Measurements from ENCODE around the gene AXL. TPM values are rescaled to one million over a fixed set of nuclear protein-coding genes. Genes with fewer than 3 reads are reported as not detected.
A peak's percentile ranks its signal among the peaks of the same experiment; 100 is the strongest.

AXL gene
- total RNA-seq, 6 experiments from 2014 or later = 5.7 to 20.3 (median 10.2) TPM

DNA sequence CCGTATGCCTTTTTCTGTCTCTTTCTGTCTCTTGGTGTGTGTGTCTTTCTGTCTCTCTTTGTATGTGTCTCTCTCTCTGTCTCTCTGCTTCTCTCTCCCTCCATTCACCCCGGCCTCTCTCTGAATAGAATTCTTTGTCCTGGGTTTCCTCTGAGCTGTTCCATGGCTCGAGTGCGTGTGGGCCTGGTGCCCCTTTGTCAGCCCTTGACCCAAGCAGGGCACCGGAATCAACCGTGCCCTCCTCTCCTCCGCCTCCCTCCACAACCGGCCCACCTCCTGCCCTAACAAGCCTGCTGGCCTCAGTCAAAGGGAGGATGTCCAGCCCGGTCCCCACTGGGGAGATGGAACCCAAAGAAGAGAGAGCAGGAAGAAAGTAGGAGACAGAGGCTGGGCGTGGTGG lies 3.2 kb downstream of the AXL start:
- Histone ChIP-seq H3K27me3 (no peaks in the 10 kb centered on the region), H3K9me3 (no peaks in the 10 kb centered on the region), H3K27ac (no peak overlapping the region), H3K36me3 (no peaks in the 10 kb centered on the region), H3K4me3 (no peak overlapping the region), H3K4me1 (no peaks in the 10 kb centered on the region)
- ATAC-seq (no peak), DNase-seq (no peak)
- TF ChIP-seq, protein P1, sequence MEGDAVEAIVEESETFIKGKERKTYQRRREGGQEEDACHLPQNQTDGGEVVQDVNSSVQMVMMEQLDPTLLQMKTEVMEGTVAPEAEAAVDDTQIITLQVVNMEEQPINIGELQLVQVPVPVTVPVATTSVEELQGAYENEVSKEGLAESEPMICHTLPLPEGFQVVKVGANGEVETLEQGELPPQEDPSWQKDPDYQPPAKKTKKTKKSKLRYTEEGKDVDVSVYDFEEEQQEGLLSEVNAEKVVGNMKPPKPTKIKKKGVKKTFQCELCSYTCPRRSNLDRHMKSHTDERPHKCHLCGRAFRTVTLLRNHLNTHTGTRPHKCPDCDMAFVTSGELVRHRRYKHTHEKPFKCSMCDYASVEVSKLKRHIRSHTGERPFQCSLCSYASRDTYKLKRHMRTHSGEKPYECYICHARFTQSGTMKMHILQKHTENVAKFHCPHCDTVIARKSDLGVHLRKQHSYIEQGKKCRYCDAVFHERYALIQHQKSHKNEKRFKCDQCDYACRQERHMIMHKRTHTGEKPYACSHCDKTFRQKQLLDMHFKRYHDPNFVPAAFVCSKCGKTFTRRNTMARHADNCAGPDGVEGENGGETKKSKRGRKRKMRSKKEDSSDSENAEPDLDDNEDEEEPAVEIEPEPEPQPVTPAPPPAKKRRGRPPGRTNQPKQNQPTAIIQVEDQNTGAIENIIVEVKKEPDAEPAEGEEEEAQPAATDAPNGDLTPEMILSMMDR (IDR thresholded peaks at IDR 0.05) = no peak
- TF ChIP-seq POLR2A (IDR thresholded peaks at IDR 0.05) = no peak
- intact Hi-C loops (cut with DNase I) = no loop called here
- 48% methylated on average over 5 of the region's 10 CpGs for WGBS (ENCODE audit: insufficient coverage, low coverage, low lambda C conversion rate, missing lambda C conversion rate)

- H3K4me3 ChIP-seq = no peak overlapping the region
- no peak for DNase-seq
- H3K36me3 ChIP-seq = no peaks in the 10 kb centered on the region
- ATAC-seq = peak in 1 of 4 donors; percentile 22
- no peak overlapping the region for H3K27ac ChIP-seq
- no peaks in the 10 kb centered on the region for H3K9me3 ChIP-seq
- H3K27me3 ChIP-seq = no peaks in the 10 kb centered on the region
- no peaks in the 10 kb centered on the region for H3K4me1 ChIP-seq
- intact Hi-C loops (cut with DNase I) = no loop called here
- WGBS (ENCODE audit: insufficient coverage, low coverage, low lambda C conversion rate, missing lambda C conversion rate) = 44% methylated on average over 6 of the region's 8 CpGs
- TF ChIP-seq POLR2A (IDR thresholded peaks at IDR 0.05) = no peak
- TF ChIP-seq, protein P1 (IDR thresholded peaks at IDR 0.05) = no peak
Measured at GRCh38 chr19:41223431-41224234, 4.6 kb downstream of the AXL start.

DNA sequence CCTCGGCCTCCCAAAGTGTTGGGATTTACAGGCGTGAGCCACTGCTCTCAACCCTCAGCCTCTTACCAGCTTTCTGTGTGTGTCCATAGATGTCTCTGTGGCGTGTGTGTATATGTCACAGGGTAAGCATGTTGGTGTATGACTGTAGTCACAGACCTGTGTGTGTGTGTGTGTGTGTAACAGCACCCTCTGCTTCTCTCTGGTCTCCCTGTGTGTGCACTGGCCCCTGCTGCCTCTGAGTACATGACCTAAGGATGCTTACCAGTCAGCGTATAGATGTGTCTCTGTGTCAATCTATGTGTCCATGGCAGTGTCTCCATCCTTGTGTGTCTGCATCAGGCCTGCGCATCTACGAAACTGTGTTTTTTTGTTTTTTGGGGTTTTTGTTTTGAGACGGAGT lies 5.6 kb downstream of the AXL start:
- no peaks in the 10 kb centered on the region for H3K27me3 ChIP-seq
- no peaks in the 10 kb centered on the region for H3K9me3 ChIP-seq
- H3K36me3 ChIP-seq = no peaks in the 10 kb centered on the region
- H3K4me3 ChIP-seq = no peak overlapping the region
- whole genome bisulfite sequencing (ENCODE audit: insufficient coverage, low coverage, low lambda C conversion rate, missing lambda C conversion rate) = 82% methylated on average over 4 of the region's 7 CpGs
- ATAC-seq = no peak
- intact Hi-C loops (cut with DNase I) = no loop called here
- TF ChIP-seq, protein P1 (IDR thresholded peaks at IDR 0.05) = no peak
- no peak for TF ChIP-seq POLR2A (IDR thresholded peaks at IDR 0.05)
- no peak for DNase-seq
- H3K27ac ChIP-seq = no peak overlapping the region
- no peaks in the 10 kb centered on the region for H3K4me1 ChIP-seq

DNA sequence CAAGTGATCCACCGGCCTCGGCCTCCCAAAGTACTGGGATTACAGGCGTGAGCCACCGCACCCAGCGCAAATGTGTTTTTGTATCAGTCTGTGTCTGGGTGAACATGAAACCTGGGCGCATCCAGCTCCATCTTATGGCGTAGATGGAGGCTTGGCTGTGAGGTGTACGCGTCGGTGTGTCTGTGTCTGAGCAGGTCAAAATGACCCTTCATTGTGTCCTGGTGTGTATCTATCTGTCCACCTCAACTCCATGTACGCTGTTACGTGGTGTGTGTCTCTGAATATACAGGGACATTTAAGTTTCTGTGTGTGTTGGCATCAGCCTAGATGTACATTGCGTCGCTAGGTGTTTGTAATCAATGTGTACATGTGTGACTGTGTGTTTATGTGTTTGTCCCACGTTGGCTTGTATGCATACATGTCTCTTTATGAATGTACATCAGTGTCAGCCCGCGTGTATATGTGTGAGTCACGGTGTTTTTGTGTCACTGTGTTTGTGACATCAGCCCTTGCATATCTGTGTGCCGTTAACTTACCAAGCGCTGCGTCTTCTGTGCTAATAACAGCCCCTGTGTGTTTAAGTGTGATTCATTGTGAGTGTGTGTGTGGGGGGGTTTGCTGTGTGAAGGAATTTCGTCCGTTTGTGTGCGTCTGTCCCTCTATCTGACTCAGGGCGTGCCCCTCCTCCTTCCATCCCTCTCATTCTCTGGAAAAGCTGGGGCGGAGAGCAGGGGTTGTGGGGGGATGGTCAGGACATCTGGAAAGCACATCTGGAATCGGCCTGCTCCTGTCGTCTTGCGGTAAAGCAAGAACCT lies 6.4 kb downstream of the AXL start:
- peak in 3 of 4 donors; percentile 4 to 39 (median 5) for ATAC-seq
- 55% methylated on average over 23 of the region's 29 CpGs for WGBS (ENCODE audit: insufficient coverage, low coverage, low lambda C conversion rate, missing lambda C conversion rate)
- H3K27me3 ChIP-seq = no peaks in the 10 kb centered on the region
- H3K4me1 ChIP-seq = no peaks in the 10 kb centered on the region
- DNase-seq = peak in 1 of 3 donors; percentile 24
- intact Hi-C loops (cut with DNase I) = no loop called here
- H3K36me3 ChIP-seq = no peaks in the 10 kb centered on the region
- H3K9me3 ChIP-seq = no peaks in the 10 kb centered on the region
- peak overlapping the region; percentile 50 to 60 (median 55) for H3K4me3 ChIP-seq
- TF ChIP-seq, protein P1 (IDR thresholded peaks at IDR 0.05) = no peak
- TF ChIP-seq POLR2A (IDR thresholded peaks at IDR 0.05) = no peak
- H3K27ac ChIP-seq = peak overlapping the region; percentile 36 to 41 (median 40)

Data from right lobe of liver (tissue), 6 donors.